ENCODE measurements around the gene FLNA. TPM values are rescaled to one million over a fixed set of nuclear protein-coding genes. Genes with fewer than 3 reads are reported as not detected.
A peak's percentile ranks its signal among the peaks of the same experiment; 100 is the strongest.
"Not testable (repeated sequence)": the region's sequence is repeated elsewhere in the genome, so short reads cannot be mapped to it uniquely, and the experiment has no call there.

Gene FLNA
- total RNA-seq, 2 experiments from 2014 or later: 1,602 to 2,011 TPM

GRCh38 chrX:154403192-154403591 is 28.8 kb upstream of the FLNA start:
- ATAC-seq (no peak), DNase-seq (no peak)
- Mint-ChIP-seq H3K9me3 (ENCODE audit: low read depth) (no peaks in the 10 kb centered on the region), H3K4me3 (no peak overlapping the region), H3K4me1 (peaks cover 16% of the 10 kb centered on the region), H3K36me3 (peaks cover 30% of the 10 kb centered on the region), H3K27ac (no peak overlapping the region), H3K27me3 (no peaks in the 10 kb centered on the region)
- CTCF ChIA-PET: no interaction called here

- Mint-ChIP-seq H3K4me3 (no peak overlapping the region), H3K27me3 (no peaks in the 10 kb centered on the region), H3K27ac (no peak overlapping the region), H3K36me3 (peaks cover 33% of the 10 kb centered on the region), H3K4me1 (peaks cover 18% of the 10 kb centered on the region), H3K9me3 (ENCODE audit: low read depth) (no peaks in the 10 kb centered on the region)
- no peak for DNase-seq
- ATAC-seq: no peak
- CTCF ChIA-PET: no interaction called here
Observed at GRCh38 chrX:154402622-154403127, 28.2 kb upstream of the FLNA start.

- DNase-seq (no peak), ATAC-seq (no peak)
- CTCF ChIA-PET: interaction anchor here (0.8 kb wide), 1 partner anchor 111 kb away, joined by 3 read pairs; no protein-coding TSS in a partner anchor
- no peaks in the 10 kb centered on the region for H3K9me3 Mint-ChIP-seq (ENCODE audit: low read depth)
- no peaks in the 10 kb centered on the region for H3K27me3 Mint-ChIP-seq
- H3K27ac Mint-ChIP-seq: peak overlapping the region; percentile 19
- H3K4me1 Mint-ChIP-seq: peaks cover 18% of the 10 kb centered on the region
- H3K36me3 Mint-ChIP-seq: peaks cover 33% of the 10 kb centered on the region
- no peak overlapping the region for H3K4me3 Mint-ChIP-seq
Observed at GRCh38 chrX:154401918-154402621, 27.6 kb upstream of the FLNA start.

GRCh38 chrX:154401045-154401799 is 26.8 kb upstream of the FLNA start:
- Mint-ChIP-seq H3K36me3 (peaks cover 33% of the 10 kb centered on the region), H3K9me3 (ENCODE audit: low read depth) (no peaks in the 10 kb centered on the region), H3K27me3 (no peaks in the 10 kb centered on the region), H3K4me1 (peaks cover 20% of the 10 kb centered on the region), H3K27ac (peak overlapping the region; percentile 67), H3K4me3 (no peak overlapping the region)
- ATAC-seq: no peak
- DNase-seq: no peak
- CTCF ChIA-PET: interaction anchor here (0.8 kb wide), 1 partner anchor 112 kb away, joined by 3 read pairs; no protein-coding TSS in a partner anchor

- not testable (repeated sequence) for DNase-seq; ATAC-seq; H3K27me3 Mint-ChIP-seq; H3K9me3 Mint-ChIP-seq (ENCODE audit: low read depth)
- H3K27ac Mint-ChIP-seq: peak overlapping the region; percentile 99
- peaks cover 33% of the 10 kb centered on the region for H3K36me3 Mint-ChIP-seq
- H3K4me3 Mint-ChIP-seq: peak overlapping the region; percentile 98
- CTCF ChIA-PET: interaction anchor here (1.7 to 3.5 kb wide), 3 partner anchors 9 to 132 kb away, joined by 7 to 15 read pairs (median 9); partner anchors contain the start of genes ATP6AP1 and DNASE1L1
- peaks cover 20% of the 10 kb centered on the region for H3K4me1 Mint-ChIP-seq
Observed at GRCh38 chrX:154400369-154400817, 26.0 kb upstream of the FLNA start.

- H3K4me3 Mint-ChIP-seq: peak overlapping the region; percentile 98
- no peaks in the 10 kb centered on the region for H3K27me3 Mint-ChIP-seq
- H3K27ac Mint-ChIP-seq: peak overlapping the region; percentile 99
- H3K4me1 Mint-ChIP-seq: peaks cover 20% of the 10 kb centered on the region
- ATAC-seq (no peak), DNase-seq (peak; percentile 62)
- CTCF ChIA-PET: interaction anchor here (1.2 to 3.5 kb wide), 5 partner anchors 10 to 133 kb away, joined by 3 to 15 read pairs (median 7); partner anchors contain the start of genes ATP6AP1, DNASE1L1 and FAM50A
- peaks cover 33% of the 10 kb centered on the region for H3K36me3 Mint-ChIP-seq
- H3K9me3 Mint-ChIP-seq (ENCODE audit: low read depth): no peaks in the 10 kb centered on the region
Observed at GRCh38 chrX:154399527-154400368, 25.3 kb upstream of the FLNA start.

- CTCF ChIA-PET: interaction anchor here (1.0 to 3.5 kb wide), 12 partner anchors 9 to 428 kb away, joined by 3 to 15 read pairs (median 4); partner anchors contain the start of genes ATP6AP1, DNASE1L1, FAM50A and IKBKG
- peak; percentile 91 for DNase-seq
- Mint-ChIP-seq H3K4me3 (peak overlapping the region; percentile 98), H3K27me3 (no peaks in the 10 kb centered on the region), H3K36me3 (peaks cover 33% of the 10 kb centered on the region), H3K9me3 (ENCODE audit: low read depth) (no peaks in the 10 kb centered on the region), H3K27ac (peak overlapping the region; percentile 99), H3K4me1 (peaks cover 20% of the 10 kb centered on the region)
- ATAC-seq: peak; percentile 21
Observed at GRCh38 chrX:154398668-154399526, 24.5 kb upstream of the FLNA start.

- CTCF ChIA-PET: interaction anchor here (0.8 to 3.5 kb wide), 11 partner anchors 9 to 427 kb away, joined by 3 to 15 read pairs (median 4); partner anchors contain the start of genes DNASE1L1, FAM50A and IKBKG
- peak within 1 kb of the TSS; percentile 99 for H3K27ac Mint-ChIP-seq
- peak within 1 kb of the TSS; percentile 98 for H3K4me3 Mint-ChIP-seq
- H3K9me3 Mint-ChIP-seq (ENCODE audit: low read depth): no peaks in the 10 kb centered on the region
- ATAC-seq: peak; percentile 83
- H3K27me3 Mint-ChIP-seq: no peaks in the 10 kb centered on the region
- H3K36me3 Mint-ChIP-seq: peaks cover 33% of the 10 kb centered on the region
- H3K4me1 Mint-ChIP-seq: peaks cover 20% of the 10 kb centered on the region
- peak; percentile 96 for DNase-seq
Observed at GRCh38 chrX:154397888-154398667, 23.6 kb upstream of the FLNA start, which contains the start of gene RPL10. Gene RPL10 (plus strand): TSS chrX:154398377. CDS start chrX:154398520, 143 bp downstream.

- Mint-ChIP-seq H3K27ac (peak overlapping the region; percentile 99), H3K27me3 (no peaks in the 10 kb centered on the region), H3K4me1 (peaks cover 20% of the 10 kb centered on the region), H3K36me3 (peaks cover 33% of the 10 kb centered on the region), H3K9me3 (ENCODE audit: low read depth) (no peaks in the 10 kb centered on the region), H3K4me3 (peak overlapping the region; percentile 98)
- DNase-seq (peak; percentile 77), ATAC-seq (peak; percentile 58)
- CTCF ChIA-PET: interaction anchor here (0.8 to 3.5 kb wide), 4 partner anchors 13 to 23 kb away, joined by 3 to 15 read pairs (median 4); partner anchors contain the start of gene DNASE1L1
Observed at GRCh38 chrX:154396973-154397887, 22.8 kb upstream of the FLNA start.

GRCh38 chrX:154396363-154396762 is 21.9 kb upstream of the FLNA start:
- not testable (repeated sequence) for H3K9me3 Mint-ChIP-seq (ENCODE audit: low read depth); ATAC-seq; H3K27me3 Mint-ChIP-seq; DNase-seq; H3K27ac Mint-ChIP-seq; H3K4me3 Mint-ChIP-seq
- CTCF ChIA-PET: interaction anchor here (0.8 kb wide), 1 partner anchor 23 kb away, joined by 3 read pairs; no protein-coding TSS in a partner anchor
- peaks cover 20% of the 10 kb centered on the region for H3K4me1 Mint-ChIP-seq
- H3K36me3 Mint-ChIP-seq: peaks cover 32% of the 10 kb centered on the region
